NCI-H524 treated with DMSO at 0.1 percent for 48 hours (cell line): Measurements from ENCODE around the gene GRIK4.
A peak's percentile ranks its signal among the peaks of the same experiment; 100 is the strongest.

Experiments
- DNase-seq: peaks from one replicate; lab custom pipeline; 2025; lab: John Stamatoyannopoulos, UW

The GRIK4 gene

DNA sequence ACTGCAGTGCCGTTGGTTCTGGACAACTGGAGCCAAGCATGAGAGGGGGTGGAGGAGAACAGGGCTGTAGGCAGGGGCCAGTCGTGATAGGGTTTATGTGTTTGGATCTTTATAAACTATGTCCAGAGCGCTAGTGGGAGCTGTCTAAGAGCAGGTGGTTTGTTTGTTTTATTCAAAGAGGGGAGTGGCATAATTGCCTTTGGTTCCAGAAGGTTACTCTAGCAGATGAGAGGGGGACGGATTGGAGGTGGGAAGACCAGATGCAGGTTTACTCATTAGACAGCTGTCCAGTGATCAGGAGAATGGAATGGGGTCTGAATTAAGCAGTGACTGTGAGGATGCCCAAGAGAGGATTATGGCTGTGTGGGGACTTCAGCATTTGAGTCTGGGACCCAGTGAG, 403.1 kb downstream of the GRIK4 start:
- peak; percentile 72 for DNase-seq

DNA sequence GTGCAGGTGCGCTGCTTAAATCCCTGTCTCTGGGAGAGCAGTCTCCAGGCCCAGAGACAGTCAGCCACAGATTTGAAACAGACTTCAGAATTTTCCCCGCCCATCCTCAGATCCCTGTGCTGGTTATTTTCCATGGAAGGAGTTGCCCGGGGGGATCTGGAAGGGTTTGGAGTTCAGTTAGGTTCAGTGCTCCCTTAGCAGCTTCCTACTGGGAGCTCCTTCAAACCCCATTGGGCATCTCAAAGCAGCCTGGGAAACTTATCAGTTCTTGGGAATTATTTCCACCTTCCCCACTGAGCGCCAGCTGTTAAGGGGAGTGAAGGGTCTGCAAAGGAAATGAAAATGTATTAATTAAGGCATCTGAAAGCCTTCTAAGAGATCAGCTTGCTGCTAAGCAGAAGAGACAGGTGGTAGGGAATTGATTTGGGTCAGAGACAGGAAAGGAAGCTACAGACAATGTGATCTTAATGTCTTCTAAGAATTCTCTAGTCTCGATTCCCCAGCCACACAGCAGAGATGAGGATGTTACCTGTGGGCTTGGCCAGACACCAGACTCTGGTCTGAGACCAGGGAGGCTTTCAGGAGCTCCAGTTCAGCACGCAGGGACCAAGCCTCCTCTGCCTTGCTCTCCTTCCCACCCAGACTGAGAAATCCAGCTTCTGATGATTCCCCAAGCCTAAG, 406.2 kb downstream of the GRIK4 start:
- peak; percentile 81 for DNase-seq

DNA sequence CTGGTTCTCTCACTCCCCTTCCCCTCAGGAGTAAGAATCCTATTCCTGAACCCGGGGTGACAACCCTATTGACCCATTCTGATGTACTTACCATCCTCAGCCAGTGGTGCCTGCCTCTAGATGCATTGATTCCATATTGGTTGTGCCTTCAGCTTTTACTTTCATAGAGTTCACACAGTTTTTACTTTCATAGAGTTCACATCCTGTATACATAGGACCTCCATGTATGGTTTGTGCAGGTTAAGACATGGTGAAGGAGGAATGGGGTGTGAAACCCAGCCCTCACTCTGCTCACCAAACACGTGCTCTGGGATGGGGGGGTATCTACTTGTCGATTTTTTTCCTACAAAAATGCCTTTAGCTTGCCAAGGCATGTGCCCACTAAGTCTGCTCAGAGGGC, 406.7 kb downstream of the GRIK4 start:
- no peak for DNase-seq

DNA sequence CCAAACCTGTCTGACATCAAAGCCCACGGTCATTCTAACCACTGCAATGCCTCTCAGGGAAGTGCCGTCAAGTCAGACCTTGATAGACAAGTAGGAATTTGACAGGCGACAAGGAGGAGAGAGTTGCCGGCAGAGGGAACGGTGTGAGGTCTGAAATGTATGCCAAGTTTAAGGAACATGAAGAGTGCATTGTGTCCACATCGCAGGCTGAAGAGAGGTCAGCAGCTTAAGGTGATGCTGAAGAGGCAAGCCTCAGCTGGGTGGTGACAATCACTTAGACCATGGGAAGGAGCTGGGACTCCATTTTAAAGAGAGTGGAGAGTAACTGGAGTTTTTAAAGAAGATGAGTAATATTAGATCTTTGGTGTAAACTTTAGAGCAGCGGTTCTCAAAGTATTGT, 407.5 kb downstream of the GRIK4 start:
- DNase-seq, result no peak

DNA sequence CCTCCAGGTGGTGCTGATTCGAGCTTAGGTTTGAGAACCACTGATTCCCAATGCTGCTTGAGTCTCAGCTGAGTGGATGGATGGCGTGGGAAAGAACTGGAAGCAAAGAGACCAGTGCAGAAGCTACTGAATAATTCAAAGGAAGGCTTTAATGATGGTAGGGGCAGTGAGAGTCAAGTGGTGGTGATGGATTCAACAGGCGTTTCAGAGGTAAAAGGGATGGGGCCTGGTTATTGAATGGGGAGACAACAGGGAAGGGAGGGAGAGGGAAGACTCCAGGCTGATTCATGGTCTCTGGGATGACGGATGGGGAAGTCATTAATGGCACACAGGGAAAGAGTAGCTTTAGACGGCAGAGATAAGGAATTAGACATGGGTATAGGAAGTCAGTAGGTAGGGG, 408.0 kb downstream of the GRIK4 start:
- DNase-seq, result no peak

DNA sequence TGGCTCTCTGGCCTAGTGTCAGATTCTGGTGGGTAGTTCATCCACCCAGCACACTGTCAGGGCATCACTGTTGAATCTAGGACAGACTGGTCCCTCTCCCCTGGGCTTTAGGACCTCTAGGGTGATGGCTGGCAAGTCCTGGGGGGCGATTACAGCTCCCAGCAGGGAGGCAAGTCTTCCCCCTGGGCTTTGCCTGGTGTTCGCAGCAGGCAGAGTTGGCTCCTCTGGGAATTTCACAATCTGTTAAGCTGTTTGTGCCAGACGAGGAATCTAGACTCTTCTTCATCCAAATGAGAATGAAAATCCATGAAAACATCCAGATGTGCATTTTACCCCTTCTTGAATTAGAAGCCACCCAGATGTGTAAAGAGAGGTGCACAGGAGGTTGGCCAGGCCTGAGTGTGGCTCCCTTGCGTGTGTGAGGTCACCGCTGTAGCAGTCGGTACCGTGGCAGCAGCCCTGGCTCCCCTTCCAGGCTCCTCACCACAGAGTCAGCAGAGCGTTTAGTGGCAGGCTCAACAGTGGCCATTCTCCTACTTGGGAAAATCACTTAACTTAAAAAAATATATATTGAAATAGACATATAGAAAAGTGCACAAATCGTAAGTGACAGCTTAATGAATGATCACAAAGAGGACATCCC, 412.4 kb downstream of the GRIK4 start:
- DNase-seq, result no peak

DNA sequence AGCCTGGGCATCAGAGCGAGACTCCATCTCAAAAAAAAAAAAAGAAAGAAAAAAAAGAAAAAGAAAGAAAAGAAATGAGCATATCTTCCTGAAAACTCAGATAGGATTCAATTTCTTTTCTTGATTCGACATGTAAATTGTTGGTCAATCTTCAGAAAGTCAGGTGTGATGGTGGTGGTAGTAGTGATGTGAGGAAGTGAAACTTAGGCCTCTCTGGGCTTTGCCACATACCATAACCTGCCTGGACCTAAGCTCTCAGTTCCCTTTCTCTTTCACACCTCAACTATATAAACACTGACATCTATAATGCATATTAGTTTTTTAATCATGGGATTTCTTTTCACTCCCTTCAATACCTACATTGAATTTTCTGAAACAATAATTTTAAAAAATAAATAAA, 414.4 kb downstream of the GRIK4 start:
- no peak for DNase-seq

DNA sequence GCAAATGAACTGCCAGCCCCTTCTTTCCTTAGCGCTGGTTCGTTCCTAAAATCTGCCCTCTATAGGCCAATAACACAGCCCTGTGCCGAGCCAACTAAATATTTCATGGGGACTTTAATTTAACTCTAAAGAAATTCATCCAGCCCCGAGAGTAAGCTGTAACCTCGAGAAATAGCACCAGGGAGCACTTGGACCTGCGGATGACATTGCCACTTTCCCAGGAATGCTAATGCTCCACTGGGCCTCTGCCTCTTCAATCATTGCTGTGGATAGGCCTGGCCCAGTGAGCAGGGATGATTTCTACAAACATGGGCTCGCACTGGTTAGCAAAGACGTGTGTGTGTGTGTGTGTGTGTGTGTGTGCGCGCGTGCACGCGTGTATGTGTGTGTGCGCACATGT, 417.1 kb downstream of the GRIK4 start:
- no peak for DNase-seq

DNA sequence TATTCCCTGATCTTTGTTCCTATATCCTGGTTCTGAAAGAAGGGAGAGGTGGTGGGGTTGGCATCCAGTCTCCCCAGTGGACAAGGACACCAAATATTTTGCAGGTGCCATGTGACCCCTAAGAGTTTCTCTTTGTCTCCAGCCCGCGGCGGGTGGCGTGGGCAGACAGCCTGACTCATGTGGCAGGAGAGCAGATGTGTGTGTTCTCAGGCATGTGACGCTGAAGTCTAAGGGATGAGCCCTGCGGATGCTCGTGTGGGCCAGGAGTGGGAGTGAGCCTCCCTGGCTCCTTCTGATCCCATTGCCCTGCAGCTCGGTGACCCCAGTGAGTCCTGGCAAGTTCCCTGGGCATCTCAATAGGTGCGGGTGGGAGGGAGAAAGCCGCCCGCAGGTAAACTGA, 417.5 kb downstream of the GRIK4 start:
- no peak for DNase-seq

DNA sequence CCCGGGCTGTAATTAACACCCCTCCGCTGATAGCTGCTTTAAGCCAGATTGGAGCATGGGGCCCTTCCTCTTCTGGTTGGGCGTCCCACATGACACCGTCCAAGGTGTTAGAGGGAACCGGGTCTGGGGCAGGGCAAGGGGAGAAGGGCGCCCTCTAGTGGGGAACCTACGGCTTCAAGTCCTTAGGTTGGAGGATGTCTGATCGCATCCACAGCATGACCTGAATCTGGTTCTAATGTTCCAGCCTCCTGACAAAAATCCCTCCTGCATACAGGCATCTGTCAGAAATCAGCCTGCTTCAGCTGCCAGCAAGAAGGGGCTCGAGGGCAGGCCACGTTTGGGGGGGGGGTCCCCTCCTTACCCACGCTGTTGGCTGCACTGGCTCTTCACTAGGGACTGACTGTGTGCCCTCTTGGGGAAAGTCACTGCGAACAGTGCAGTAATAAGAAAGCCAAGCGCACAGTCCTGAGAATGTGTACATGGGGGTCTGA, 418.2 kb downstream of the GRIK4 start:
- DNase-seq, result peak; percentile 24

DNA sequence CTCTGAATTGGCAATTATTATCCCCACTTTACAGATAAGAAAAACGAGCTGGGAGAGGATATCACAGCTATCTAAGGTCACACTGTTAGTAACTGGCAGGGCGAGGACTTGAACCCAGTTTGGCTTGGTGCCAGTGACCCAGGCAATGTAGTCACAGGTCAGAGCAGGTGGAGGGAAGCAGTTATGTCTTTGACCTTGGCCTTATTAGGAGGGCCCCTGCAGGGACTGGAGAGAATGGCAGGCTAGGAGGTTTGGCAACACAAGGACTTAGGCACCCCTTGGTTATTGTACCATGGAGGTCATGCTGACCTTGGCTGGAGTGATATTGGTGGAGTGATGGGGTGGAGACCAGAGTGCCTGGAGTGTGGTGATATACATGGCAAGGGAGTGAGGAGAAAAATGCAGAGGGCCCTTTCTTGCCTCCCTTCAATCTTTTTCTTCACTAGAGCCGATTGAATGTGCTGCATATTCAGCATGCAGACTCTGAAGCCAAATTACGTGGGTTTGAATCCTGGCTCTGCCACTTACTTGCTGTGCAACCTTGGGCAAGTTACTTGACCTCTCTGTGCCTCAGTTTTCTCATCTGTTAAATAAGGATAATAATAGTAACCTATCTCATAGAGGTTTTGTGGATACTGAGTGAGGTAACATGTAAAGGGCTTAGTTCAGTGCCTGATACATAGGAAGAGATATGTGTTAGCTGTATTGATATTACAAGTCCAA, 419.7 kb downstream of the GRIK4 start:
- no peak for DNase-seq

DNA sequence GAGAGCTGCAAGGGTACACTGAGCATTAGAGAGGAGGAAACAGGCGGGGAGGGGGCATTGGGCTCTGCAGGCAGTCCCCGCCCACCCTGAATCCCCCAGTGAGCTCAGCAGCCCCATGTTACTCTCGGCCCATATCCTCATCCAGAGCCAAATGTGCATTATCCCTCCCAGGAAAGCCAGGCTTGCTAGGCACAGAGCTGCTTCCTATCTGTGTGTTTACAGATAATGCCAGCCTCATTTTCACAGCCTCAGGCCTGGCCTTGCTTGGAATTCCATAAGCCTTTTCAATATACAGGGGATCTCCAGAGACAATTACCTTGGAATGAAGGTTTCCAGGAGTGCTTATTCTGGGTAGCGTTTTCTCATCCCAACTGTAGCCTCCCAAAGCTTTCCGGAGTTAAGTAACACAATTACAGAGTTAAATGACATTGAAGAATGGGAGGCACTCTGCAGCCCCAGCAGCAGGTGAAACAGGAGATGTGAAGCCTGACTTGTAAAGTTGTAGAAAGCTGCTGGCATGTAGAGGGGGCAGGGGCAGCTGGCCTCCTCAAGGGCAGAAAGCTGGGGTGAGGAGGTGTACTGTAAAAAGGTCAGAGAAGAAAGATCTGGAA, 420.9 kb downstream of the GRIK4 start:
- no peak for DNase-seq

DNA sequence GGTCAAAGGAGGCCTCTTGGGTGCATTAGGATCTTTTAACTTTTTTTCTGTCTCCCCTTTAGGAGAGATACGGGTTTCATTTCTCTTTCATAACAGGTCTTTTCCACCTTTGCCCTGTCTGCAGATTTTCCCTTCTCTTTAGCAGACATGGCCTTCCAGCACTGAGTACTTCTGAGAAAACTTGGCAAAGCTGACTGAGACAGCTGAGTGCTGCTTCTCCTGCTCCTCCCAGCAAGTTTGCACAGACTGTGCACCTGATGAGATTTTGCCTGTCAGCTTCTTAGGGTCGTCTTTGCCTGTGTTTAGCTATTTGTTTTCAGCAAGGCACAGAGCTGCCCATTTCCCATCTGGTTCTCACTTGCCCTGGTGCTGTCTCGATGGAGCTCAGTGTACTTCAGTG, 424.8 kb downstream of the GRIK4 start:
- no peak for DNase-seq

DNA sequence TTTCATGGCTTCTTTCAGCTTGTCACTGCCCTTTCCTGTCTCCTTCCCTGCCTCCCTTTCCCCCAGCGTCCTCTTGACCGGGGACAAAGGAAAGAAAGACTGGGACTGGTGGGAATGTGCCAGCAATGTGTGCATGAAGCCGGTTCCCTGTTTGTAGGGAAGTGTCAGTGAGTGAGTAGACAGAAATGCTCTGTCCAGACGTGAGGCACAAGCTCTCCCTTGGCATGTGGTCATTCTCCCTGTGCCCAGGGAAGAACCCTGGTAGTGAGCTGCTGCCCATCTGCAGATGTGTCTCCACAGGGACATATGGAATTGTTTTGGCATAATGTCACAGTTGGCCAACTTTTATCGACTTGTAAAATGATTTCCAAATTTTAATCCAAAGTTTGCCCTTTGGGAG, 426.0 kb downstream of the GRIK4 start:
- DNase-seq, result no peak

DNA sequence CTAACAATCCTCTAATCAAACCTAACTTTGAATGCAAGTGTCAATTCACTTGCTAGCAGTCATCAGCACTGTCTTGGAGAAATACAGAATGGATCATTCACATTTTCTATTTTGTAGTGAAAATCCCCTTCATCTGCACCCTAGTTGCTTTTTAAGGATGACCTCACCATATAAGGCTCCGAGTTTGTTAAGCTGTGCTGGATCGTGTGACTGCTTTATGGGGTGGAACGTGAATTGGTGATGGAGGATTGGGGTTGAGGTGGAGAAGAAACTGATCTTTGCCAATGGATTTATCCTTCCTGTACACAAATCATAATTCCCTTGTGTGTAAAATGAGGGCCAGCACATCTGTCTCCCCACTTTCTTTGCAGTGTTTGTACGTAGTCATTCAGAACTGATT, 426.7 kb downstream of the GRIK4 start:
- no peak for DNase-seq

DNA sequence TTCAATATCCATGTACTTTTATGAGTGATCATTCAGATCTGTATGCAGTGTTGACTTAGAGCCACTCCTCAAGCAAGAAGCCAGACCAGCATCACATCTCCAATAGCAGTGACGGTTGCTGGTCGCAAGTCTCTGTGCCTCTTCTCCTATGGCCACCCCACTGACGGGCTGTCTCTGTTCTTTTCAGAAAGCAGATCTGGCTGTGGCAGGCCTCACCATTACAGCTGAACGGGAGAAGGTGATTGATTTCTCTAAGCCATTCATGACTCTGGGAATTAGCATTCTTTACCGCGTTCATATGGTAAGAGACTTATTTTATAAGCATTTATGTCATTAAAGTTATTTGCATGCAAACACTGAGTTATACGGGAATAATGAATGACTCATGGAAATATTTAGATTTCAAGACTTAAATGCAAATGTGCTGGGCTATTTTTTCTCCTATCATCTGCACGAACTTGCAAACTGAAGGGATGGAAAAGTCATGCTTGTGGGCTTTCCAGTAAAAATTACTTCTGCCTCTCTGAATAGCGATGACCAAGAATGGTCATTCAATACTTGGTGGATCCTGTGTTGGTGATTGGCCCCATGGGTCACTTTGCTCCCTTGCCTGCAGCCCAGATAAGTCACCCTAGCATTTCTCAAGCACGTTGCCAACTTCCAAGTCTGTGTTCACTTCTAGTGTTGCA, 428.8 kb downstream of the GRIK4 start:
- DNase-seq, result no peak

DNA sequence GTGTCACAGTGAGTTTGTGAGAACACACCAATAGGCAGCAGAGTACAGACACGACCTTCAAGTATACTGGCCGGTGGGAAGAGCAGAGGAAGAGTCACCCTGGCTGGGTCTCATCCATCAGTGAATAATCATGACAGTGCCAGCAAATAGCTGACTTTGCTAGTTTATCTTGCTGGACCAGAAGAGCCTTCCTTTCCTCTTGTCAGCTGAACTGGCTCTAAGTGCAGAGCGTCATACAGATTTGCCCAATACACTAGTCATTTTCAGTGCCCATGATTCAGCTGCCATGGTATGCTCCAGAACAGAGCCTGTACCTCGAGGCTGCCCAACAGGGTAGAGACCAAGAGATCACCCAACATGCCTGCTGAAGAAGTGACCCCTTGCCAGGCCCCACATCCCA, 429.5 kb downstream of the GRIK4 start:
- DNase-seq, result no peak

DNA sequence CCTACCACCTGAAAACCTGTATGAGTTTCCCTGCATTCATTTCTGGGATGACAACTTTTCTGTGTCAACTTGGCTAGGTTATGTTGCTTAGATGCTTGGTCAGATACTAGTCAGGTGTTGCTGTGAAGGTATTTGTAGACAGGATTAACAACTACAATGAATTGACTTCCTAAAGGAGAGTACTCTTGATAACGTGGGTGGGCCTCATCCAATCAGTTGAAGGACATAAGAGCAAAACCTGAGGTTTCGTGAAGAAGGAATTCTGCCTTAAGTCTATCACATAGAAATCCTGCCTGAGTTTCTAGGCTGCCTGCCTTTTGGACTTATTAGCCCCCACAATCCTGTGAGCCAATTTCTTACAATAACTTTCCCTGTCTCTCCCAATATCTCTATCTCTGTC, 431.2 kb downstream of the GRIK4 start:
- DNase-seq, result no peak

DNA sequence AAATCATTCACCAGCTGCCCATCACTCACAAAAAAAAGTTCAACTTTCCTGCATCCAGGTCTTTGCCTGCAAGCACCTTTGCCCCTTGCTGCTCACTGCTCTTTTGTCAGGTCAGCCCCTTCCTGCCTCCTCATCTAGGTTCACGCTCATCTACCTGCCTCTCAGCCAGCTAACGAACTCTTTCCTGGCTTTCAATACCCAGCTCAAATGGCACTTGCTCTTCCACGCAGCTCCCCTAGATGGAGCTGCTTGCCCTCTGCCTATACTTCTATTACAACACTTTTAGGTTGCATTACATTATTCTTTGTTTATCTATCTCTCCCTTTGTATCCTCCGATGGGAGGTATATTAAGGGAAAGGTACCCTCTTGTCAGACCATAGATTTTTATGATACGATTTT, 433.5 kb downstream of the GRIK4 start:
- DNase-seq, result no peak

DNA sequence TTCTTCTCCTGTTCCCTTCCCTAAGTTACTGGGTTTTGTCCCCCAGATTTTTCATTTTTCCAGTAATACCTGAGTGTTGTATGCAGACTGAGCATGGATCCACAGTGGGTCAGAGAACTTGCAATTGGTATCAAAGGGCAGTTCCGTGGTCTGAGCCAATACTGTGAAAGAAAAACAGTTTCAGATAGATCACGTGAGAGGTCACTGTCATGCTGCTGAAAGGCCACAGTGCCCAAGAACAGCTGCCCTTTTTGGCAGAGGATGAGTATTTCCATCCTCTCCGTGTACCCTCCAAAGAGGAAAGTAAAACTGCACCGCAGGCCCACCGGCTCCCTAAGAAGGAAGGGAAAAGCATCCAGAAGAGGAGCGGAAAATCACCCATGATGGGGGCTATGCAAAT, 439.3 kb downstream of the GRIK4 start:
- DNase-seq, result no peak

DNA sequence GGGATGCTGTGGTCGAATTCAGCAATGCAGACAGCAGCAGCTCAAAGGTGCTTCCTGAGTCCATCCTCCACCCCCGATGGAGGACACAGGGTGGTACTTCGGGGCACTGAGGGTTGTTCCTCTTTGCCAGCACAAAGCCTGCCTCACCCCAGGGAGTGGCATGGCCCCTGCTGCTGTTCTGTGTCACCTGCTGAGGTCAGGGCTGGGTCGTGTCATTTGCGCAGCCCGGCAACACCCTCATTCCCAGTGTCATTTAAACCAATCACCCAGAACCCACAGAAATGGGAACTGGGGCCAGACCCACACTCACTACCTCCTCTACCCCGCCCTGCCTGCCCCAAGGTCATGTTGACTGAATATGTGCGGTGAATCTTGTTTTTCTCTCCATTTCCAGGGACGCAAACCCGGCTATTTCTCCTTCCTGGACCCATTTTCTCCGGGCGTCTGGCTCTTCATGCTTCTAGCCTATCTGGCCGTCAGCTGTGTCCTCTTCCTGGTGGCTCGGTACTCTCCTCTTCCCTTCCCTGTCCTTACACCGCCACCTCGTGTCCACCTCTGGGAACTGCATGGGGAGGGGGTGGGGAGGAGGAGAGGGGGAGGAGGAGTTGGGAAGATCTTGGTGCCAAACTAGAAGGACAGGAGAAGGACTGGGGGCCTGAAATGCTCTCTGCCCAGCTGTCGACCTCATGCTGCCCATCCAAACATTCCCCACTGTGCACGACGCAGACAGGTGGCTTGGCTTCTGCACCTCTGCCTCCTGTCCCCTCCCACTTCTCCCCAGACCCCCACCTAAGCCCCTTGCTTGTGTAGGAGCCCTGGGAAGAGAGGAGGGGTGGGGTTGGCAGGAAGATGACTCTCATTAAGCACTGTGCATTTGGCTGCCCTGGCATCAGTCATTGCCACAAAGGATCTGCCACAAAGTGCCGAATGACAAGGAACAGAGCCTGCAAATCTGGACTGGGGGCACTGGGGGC, 441.2 kb downstream of the GRIK4 start:
- peak; percentile 17 for DNase-seq
